DND-41 (cell line): ENCODE measurements around the gene SCAPER.
A peak's percentile ranks its signal among the peaks of the same experiment; 100 is the strongest.

Source experiments
- ATAC-seq: fragments of 200-7000 bp; cut with Tn5 transposase; 3 replicates; pipeline ENCODE4 v1.9.1; 2021; ENCODE audit warnings: low read depth; ENCODE audit not compliant: insufficient read depth
- DNase-seq: peaks from one replicate; pipeline ENCODE4 v3.0.0-alpha.2; 2020
- H2AFZ ChIP-seq: 2 replicates; pipeline ENCODE4 v1.6.0; 2012; ENCODE audit warnings: low read depth, low read length
- H3K27ac ChIP-seq: 2 replicates; pipeline ENCODE4 v1.5.1; 2012; ENCODE audit warnings: low read length, inconsistent platforms
- H3K27me3 ChIP-seq: fragments of 200-600 bp; sonication (generic); 2 replicates; pipeline ENCODE4 v1.6.0; 2012; ENCODE audit warnings: low read length, mild to moderate bottlenecking, inconsistent platforms; ENCODE audit not compliant: insufficient read depth, poor library complexity
- H3K36me3 ChIP-seq: 2 replicates; pipeline ENCODE4 v1.5.1; 2012; ENCODE audit warnings: low read length, inconsistent platforms; ENCODE audit not compliant: insufficient read depth
- H3K4me1 ChIP-seq: 2 replicates; pipeline ENCODE4 v1.5.1; 2012; ENCODE audit warnings: mild to moderate bottlenecking, low read length; ENCODE audit not compliant: insufficient read depth
- H3K4me2 ChIP-seq: 2 replicates; pipeline ENCODE4 v1.6.0; 2012; ENCODE audit warnings: mild to moderate bottlenecking, moderate library complexity, low read length, inconsistent platforms; ENCODE audit not compliant: insufficient read depth
- H3K4me3 ChIP-seq, 2 experiments: fragments of 200-600 bp in 1 of 2; shearing (Covaris generic) in 1 of 2; 2 replicates each; pipeline ENCODE4 v1.5.1; 2012 to 2016; ENCODE audit warnings: inconsistent platforms in 2 of 2, low read length in 2 of 2, mild to moderate bottlenecking in 2 of 2, low read depth in 1 of 2, moderate library complexity in 1 of 2
- H3K79me2 ChIP-seq: 2 replicates; pipeline ENCODE4 v1.6.0; 2012; ENCODE audit warnings: low read length, inconsistent platforms; ENCODE audit not compliant: insufficient read depth
- H3K9ac ChIP-seq: 2 replicates; pipeline ENCODE4 v1.6.0; 2012; ENCODE audit warnings: low read depth, mild to moderate bottlenecking, inconsistent platforms, low read length, moderate library complexity
- H3K9me3 ChIP-seq: 2 replicates; pipeline ENCODE4 v1.5.1; 2012; ENCODE audit warnings: low read length, moderate library complexity, mild to moderate bottlenecking, inconsistent platforms; ENCODE audit not compliant: insufficient read depth, severe bottlenecking
- H4K20me1 ChIP-seq: 2 replicates; pipeline ENCODE4 v1.6.0; 2012; ENCODE audit warnings: low read length; ENCODE audit not compliant: insufficient read depth
- CTCF ChIP-seq: IDR thresholded peaks from 2 replicates; pipeline ENCODE4 v1.5.1; 2012; ENCODE audit warnings: borderline replicate concordance, low read length, moderate library complexity, mild to moderate bottlenecking; ENCODE audit not compliant: poor library complexity, severe bottlenecking; ENCODE audit errors: extremely low read depth
- EZH2 ChIP-seq: IDR thresholded peaks from 3 replicates; pipeline ENCODE4 v1.6.1; 2012; ENCODE audit warnings: borderline replicate concordance, low read depth, mild to moderate bottlenecking, moderate library complexity, low read length, inconsistent platforms; ENCODE audit not compliant: severe bottlenecking

Gene SCAPER

GRCh38 chr15:76333720-76334437 lies 571.3 kb downstream of the SCAPER start:
- Histone ChIP-seq H3K9ac (no peak overlapping the region), H2AFZ (no peak overlapping the region), H3K79me2 (no peaks in the 10 kb centered on the region), H3K27me3 (no peaks in the 10 kb centered on the region), H3K36me3 (no peaks in the 10 kb centered on the region), H3K4me1 (no peaks in the 10 kb centered on the region), H3K4me2 (no peak overlapping the region), H4K20me1 (no peaks in the 10 kb centered on the region), H3K27ac (no peak overlapping the region), H3K9me3 (no peaks in the 10 kb centered on the region), H3K4me3 (no peak overlapping the region)
- ATAC-seq (no peak), DNase-seq (no peak)
- TF ChIP-seq CTCF (peak; percentile 12), EZH2 (no peak)

- Histone ChIP-seq H3K9me3 (no peaks in the 10 kb centered on the region), H3K4me3 (no peak overlapping the region), H3K4me2 (no peak overlapping the region), H3K27me3 (no peaks in the 10 kb centered on the region), H3K27ac (no peak overlapping the region), H3K36me3 (no peaks in the 10 kb centered on the region), H3K9ac (no peak overlapping the region), H2AFZ (no peak overlapping the region), H3K79me2 (no peaks in the 10 kb centered on the region), H3K4me1 (no peaks in the 10 kb centered on the region), H4K20me1 (no peaks in the 10 kb centered on the region)
- DNase-seq: no peak
- TF ChIP-seq CTCF: no peak
- TF ChIP-seq EZH2: no peak
- no peak for ATAC-seq
Measured at GRCh38 chr15:76333309-76333708, 571.8 kb downstream of the SCAPER start.

- H2AFZ ChIP-seq: no peak overlapping the region
- no peaks in the 10 kb centered on the region for H3K4me1 ChIP-seq
- no peaks in the 10 kb centered on the region for H3K27me3 ChIP-seq
- H3K79me2 ChIP-seq: no peaks in the 10 kb centered on the region
- H3K4me2 ChIP-seq: no peak overlapping the region
- H4K20me1 ChIP-seq: no peaks in the 10 kb centered on the region
- no peak overlapping the region for H3K4me3 ChIP-seq
- no peak overlapping the region for H3K9ac ChIP-seq
- H3K27ac ChIP-seq: no peak overlapping the region
- H3K36me3 ChIP-seq: no peaks in the 10 kb centered on the region
- ATAC-seq (no peak), DNase-seq (no peak)
- no peak for TF ChIP-seq EZH2
- no peak for TF ChIP-seq CTCF
- H3K9me3 ChIP-seq: no peaks in the 10 kb centered on the region
Measured at GRCh38 chr15:76332796-76333195, 572.3 kb downstream of the SCAPER start.
